MM.1S (cell line): ENCODE data around the gene PTPRG.

Experiments used
- DNase-seq: peaks from one replicate; pipeline ENCODE4 v3.0.0-alpha.2; 2015
- H2AFZ ChIP-seq: fragments of 300-600 bp; sonication (generic); 2 replicates; pipeline ENCODE4 v1.6.0; 2016; ENCODE audit warnings: antibody characterized with exemption, low read length
- H3F3A ChIP-seq: fragments of 300-600 bp; sonication (generic); 2 replicates; pipeline ENCODE4 v1.6.1; 2016; ENCODE audit warnings: mild to moderate bottlenecking, antibody characterized with exemption, low read length, moderate library complexity, mixed read lengths; ENCODE audit not compliant: insufficient read depth
- H3K27ac ChIP-seq: fragments of 300-600 bp; sonication (generic); 2 replicates; pipeline ENCODE4 v1.5.1; 2016; ENCODE audit warnings: mild to moderate bottlenecking, low read length
- H3K27me3 ChIP-seq: fragments of 300-600 bp; sonication (generic); replicated peaks from 2 replicates; pipeline ENCODE4 v1.6.0; 2016; ENCODE audit warnings: low read length; ENCODE audit not compliant: insufficient read depth
- H3K36me3 ChIP-seq: fragments of 300-600 bp; sonication (generic); replicated peaks from 2 replicates; pipeline ENCODE4 v1.6.1; 2016; ENCODE audit warnings: mild to moderate bottlenecking, low read length, mixed read lengths; ENCODE audit not compliant: insufficient read depth
- H3K4me1 ChIP-seq: fragments of 300-600 bp; sonication (generic); 2 replicates; pipeline ENCODE4 v1.6.1; 2016; ENCODE audit warnings: low read length, mixed read lengths
- H3K4me2 ChIP-seq: fragments of 300-600 bp; sonication (generic); 2 replicates; pipeline ENCODE4 v1.6.0; 2016; ENCODE audit warnings: low read depth, low read length
- H3K4me3 ChIP-seq: fragments of 300-600 bp; sonication (generic); 2 replicates; pipeline ENCODE4 v1.5.1; 2016; ENCODE audit warnings: low read length, mixed read lengths
- H3K79me2 ChIP-seq: fragments of 300-600 bp; sonication (generic); 2 replicates; pipeline ENCODE4 v1.6.1; 2016; ENCODE audit warnings: mixed run types, low read length, mixed read lengths
- H3K9ac ChIP-seq: fragments of 300-600 bp; sonication (generic); 2 replicates; pipeline ENCODE4 v1.6.1; 2016; ENCODE audit warnings: low read length, mixed read lengths
- H3K9me2 ChIP-seq: fragments of 300-600 bp; sonication (generic); replicated peaks from 2 replicates; pipeline ENCODE4 v1.6.1; 2016; ENCODE audit warnings: mild to moderate bottlenecking, low read length, mixed read lengths; ENCODE audit not compliant: insufficient read depth
- H3K9me3 ChIP-seq: fragments of 300-600 bp; sonication (generic); replicated peaks from 2 replicates; pipeline ENCODE4 v1.6.1; 2016; ENCODE audit warnings: mild to moderate bottlenecking, low read length, mixed read lengths; ENCODE audit not compliant: insufficient read depth
- H4K20me1 ChIP-seq: fragments of 300-600 bp; sonication (generic); 2 replicates; pipeline ENCODE4 v1.6.1; 2016; ENCODE audit warnings: mild to moderate bottlenecking, low read length, moderate library complexity, mixed read lengths; ENCODE audit not compliant: insufficient read depth
- EZH2 ChIP-seq: fragments of 300-600 bp; sonication (generic); optimal IDR thresholded peaks from 2 replicates; pipeline ENCODE3; 2017; ENCODE audit warnings: low read depth, mild to moderate bottlenecking, antibody characterized with exemption, low read length, mixed read lengths
- EZH2phosphoT487 ChIP-seq: fragments of 300-600 bp; sonication (generic); IDR thresholded peaks from 2 replicates; pipeline ENCODE4 v1.6.1; 2018; ENCODE audit warnings: antibody characterized with exemption, low read length
- TF ChIP-seq, protein P1 (sequence below): fragments of 300-600 bp; sonication (generic); IDR thresholded peaks from 2 replicates; pipeline ENCODE4 v1.5.1; 2016; ENCODE audit warnings: antibody characterized with exemption, low read length, mixed read lengths

PTPRG gene

DNA sequence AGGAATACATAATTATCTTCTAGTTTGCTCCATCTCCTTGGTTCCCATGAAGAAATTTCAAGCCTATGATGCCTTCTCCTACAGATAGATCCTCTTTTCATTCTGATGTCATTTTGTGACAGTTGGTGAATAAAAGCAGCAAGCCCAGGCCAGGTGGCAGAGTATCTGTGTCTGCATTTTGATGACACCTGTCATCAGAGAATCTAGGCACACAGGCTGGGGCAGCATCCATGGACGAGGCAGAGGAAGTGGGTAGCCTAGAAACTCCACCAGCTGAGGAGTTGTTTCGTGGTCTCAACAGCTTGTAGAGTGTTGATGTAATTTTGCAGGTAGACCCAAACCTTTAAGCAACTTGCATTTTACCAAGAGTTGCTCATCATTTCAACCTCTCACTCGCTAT lies 542.2 kb downstream of the PTPRG start:
- no peaks in the 10 kb centered on the region for H3F3A ChIP-seq
- no peaks in the 10 kb centered on the region for H3K9me2 ChIP-seq
- no peak overlapping the region for H2AFZ ChIP-seq
- no peak overlapping the region for H3K9ac ChIP-seq
- H4K20me1 ChIP-seq, result no peaks in the 10 kb centered on the region
- H3K27me3 ChIP-seq, result no peaks in the 10 kb centered on the region
- no peaks in the 10 kb centered on the region for H3K9me3 ChIP-seq
- H3K4me2 ChIP-seq, result no peak overlapping the region
- H3K36me3 ChIP-seq, result no peaks in the 10 kb centered on the region
- H3K27ac ChIP-seq, result no peak overlapping the region
- DNase-seq, result peak; percentile 61
- H3K79me2 ChIP-seq, result no peaks in the 10 kb centered on the region
- H3K4me3 ChIP-seq, result no peak overlapping the region
- H3K4me1 ChIP-seq, result no peaks in the 10 kb centered on the region
- no peak for TF ChIP-seq EZH2
- no peak for TF ChIP-seq EZH2phosphoT487
- TF ChIP-seq, protein P1, sequence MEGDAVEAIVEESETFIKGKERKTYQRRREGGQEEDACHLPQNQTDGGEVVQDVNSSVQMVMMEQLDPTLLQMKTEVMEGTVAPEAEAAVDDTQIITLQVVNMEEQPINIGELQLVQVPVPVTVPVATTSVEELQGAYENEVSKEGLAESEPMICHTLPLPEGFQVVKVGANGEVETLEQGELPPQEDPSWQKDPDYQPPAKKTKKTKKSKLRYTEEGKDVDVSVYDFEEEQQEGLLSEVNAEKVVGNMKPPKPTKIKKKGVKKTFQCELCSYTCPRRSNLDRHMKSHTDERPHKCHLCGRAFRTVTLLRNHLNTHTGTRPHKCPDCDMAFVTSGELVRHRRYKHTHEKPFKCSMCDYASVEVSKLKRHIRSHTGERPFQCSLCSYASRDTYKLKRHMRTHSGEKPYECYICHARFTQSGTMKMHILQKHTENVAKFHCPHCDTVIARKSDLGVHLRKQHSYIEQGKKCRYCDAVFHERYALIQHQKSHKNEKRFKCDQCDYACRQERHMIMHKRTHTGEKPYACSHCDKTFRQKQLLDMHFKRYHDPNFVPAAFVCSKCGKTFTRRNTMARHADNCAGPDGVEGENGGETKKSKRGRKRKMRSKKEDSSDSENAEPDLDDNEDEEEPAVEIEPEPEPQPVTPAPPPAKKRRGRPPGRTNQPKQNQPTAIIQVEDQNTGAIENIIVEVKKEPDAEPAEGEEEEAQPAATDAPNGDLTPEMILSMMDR, result no peak

DNA sequence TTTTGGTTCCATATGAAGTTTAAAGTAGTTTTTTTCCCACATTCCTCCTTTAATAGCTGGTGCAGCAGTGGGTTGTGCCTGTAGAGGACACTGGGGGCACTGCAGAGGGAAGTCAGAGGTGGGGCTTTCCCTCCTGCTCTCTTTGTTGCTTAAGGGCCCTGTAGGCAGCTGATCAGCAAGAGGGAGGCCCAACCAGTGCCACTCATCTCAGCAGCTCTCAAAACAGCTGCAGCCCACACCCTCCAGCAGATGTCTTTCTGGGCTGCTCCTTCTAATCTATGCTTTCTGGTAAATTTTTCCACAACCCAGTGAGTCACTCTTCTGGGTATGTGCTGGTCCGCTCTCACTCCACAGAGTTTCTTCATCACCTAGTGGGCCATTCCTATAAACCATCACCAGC lies 548.2 kb downstream of the PTPRG start:
- no peaks in the 10 kb centered on the region for H3K36me3 ChIP-seq
- H3K4me1 ChIP-seq, result no peaks in the 10 kb centered on the region
- TF ChIP-seq, protein P1, result no peak
- no peak for TF ChIP-seq EZH2phosphoT487
- TF ChIP-seq EZH2, result no peak
- no peak overlapping the region for H3K4me2 ChIP-seq
- H3K9me2 ChIP-seq, result no peaks in the 10 kb centered on the region
- H3K27ac ChIP-seq, result no peak overlapping the region
- no peak overlapping the region for H2AFZ ChIP-seq
- H3K4me3 ChIP-seq, result no peak overlapping the region
- H3K79me2 ChIP-seq, result no peaks in the 10 kb centered on the region
- DNase-seq, result no peak
- no peaks in the 10 kb centered on the region for H3K27me3 ChIP-seq
- no peaks in the 10 kb centered on the region for H3K9me3 ChIP-seq
- H3F3A ChIP-seq, result no peaks in the 10 kb centered on the region
- no peaks in the 10 kb centered on the region for H4K20me1 ChIP-seq
- H3K9ac ChIP-seq, result no peak overlapping the region

DNA sequence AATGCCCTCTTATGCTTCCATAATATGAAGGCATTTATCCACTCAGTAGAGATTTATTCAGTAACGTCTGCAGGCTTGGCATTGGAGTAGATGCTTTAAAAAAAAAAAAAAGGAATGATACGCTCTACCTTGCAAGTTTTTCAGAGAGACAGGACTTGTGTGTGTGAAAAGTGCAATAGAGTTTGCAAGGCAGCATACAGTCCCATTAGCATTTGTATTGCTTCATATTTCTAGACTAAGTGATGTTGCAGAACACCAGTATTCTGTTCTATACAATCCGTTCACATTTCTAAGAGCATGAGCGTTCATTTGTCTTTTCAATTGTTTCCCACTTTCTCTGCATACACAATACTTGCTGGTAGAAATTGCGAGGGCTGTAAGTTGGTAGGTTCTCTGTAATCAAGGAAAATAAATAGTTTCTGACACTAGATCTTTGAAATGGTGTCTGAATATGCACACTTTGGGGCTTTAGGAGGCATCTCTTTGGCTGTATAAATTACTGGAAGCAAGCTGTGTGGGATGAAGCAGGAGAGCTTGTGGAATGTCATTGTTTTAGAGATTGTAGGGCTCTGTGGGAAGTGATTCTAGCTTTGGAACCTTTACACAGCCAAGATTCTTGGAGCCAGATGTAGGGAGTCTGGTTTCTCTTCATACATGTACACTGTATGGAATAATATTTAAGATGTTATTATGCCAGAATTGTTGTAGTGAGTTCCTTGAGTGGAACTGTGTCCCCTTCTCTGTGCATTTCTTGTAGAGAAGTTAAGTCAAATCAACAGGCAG lies 549.3 kb downstream of the PTPRG start:
- no peaks in the 10 kb centered on the region for H3K4me1 ChIP-seq
- no peaks in the 10 kb centered on the region for H3K9me3 ChIP-seq
- no peak overlapping the region for H3K27ac ChIP-seq
- H3K9ac ChIP-seq, result no peak overlapping the region
- H3K9me2 ChIP-seq, result no peaks in the 10 kb centered on the region
- no peaks in the 10 kb centered on the region for H4K20me1 ChIP-seq
- no peaks in the 10 kb centered on the region for H3K79me2 ChIP-seq
- no peaks in the 10 kb centered on the region for H3K36me3 ChIP-seq
- H3F3A ChIP-seq, result no peaks in the 10 kb centered on the region
- no peaks in the 10 kb centered on the region for H3K27me3 ChIP-seq
- no peak overlapping the region for H3K4me3 ChIP-seq
- no peak for TF ChIP-seq EZH2
- TF ChIP-seq, protein P1, result no peak
- TF ChIP-seq EZH2phosphoT487, result no peak
- no peak overlapping the region for H3K4me2 ChIP-seq
- H2AFZ ChIP-seq, result no peak overlapping the region
- DNase-seq, result no peak
